GM12891 (cell line): ENCODE results near the gene ADAMTS20.

Experiments
- POLR2A ChIP-seq: IDR thresholded peaks from 2 replicates; pipeline ENCODE4 v1.6.1; 2011; ENCODE audit warnings: low read depth, low read length, control low read depth
- POLR2AphosphoS5 ChIP-seq: IDR thresholded peaks from 2 replicates; pipeline ENCODE4 v1.6.1; 2011; ENCODE audit warnings: low read depth, low read length, control low read depth
- TAF1 ChIP-seq: IDR thresholded peaks from 2 replicates; pipeline ENCODE4 v1.6.1; 2011; ENCODE audit warnings: low read depth, low read length, control low read depth

DNA sequence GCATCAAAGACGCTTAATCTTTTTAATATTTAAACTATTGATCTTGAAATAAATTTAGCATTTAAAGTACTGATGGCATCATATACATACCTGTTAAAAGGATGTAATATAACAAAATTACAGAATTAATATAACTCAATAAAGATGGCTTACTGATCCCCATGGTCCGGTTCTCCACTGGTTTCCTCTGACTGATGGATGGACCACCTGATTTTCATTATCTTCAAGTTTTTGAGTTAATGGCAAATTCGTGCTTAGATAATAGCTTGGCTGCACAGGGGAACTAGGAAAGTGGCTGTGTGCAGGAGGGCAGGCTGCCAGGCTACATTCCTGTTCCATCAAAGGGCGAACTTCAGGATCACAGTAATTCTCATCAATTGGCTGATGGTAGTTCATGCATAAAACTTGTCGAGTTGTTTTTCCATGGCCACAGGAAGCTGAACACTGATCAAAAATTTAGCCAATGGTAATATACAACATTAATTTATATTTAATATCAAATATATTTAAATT, 123.9 kb downstream of the ADAMTS20 start:
- TF ChIP-seq POLR2A (no peak), TAF1 (no peak), POLR2AphosphoS5 (no peak)
